Stimulated activated CD8-positive, alpha-beta memory T cell treated with anti-CD3 and anti-CD28 coated beads, Interleukin-12 subunit alpha, Interleukin-12 subunit beta, amount 100 ng/mL, for 24 hours (primary cell): ENCODE measurements around the gene EMILIN2.

Experiments used
- DNase-seq: peaks from one replicate; pipeline ENCODE4 v3.0.0-alpha.2; 2020; ENCODE audit errors: extremely low read depth

The EMILIN2 gene

GRCh38 chr18:2878656-2879330 lies 32.0 kb downstream of the EMILIN2 start:
- DNase-seq = no peak

DNA sequence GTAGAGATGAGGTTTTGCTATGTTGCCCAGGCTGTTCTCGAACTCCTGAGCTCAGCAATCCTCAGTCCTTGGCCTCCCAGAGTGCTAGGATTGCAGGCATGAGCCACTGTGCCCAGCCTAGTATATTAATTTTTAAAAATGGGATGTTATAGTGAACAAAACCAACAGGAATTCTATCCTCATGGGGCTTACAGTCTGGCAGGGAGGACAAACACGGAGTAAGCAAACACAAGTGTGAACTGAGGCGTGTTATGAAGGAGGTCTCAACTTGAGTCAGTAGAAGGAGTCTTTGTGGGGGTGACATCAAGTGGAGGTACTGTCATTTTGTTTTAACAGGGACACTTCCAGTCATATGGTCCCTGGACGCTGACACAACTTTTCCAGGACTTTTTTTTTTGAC lies 33.1 kb downstream of the EMILIN2 start:
- no peak for DNase-seq

DNA sequence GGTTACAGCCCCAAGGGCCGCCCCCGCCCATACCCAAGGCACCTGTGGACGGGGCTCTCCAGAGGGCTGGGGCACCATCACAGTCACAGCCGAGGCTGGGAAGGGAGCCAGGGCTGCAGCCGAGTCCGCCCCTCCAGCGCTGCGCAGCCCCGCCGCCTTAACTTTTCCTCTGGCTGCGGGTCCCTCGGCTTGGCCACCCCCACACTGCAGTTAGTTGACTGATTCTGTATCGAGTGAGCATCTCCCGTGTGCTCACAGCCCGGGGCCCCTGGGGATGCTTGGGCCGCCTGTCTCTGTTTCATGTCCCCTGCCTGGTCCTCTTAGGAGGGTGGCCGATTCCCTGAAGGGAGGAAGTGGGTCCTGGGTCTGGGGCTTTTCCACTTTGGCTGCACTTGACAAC lies 33.7 kb downstream of the EMILIN2 start:
- DNase-seq = no peak

GRCh38 chr18:2881088-2881839 lies 34.5 kb downstream of the EMILIN2 start:
- DNase-seq = no peak

GRCh38 chr18:2881840-2882195 lies 35.0 kb downstream of the EMILIN2 start:
- no peak for DNase-seq

DNA sequence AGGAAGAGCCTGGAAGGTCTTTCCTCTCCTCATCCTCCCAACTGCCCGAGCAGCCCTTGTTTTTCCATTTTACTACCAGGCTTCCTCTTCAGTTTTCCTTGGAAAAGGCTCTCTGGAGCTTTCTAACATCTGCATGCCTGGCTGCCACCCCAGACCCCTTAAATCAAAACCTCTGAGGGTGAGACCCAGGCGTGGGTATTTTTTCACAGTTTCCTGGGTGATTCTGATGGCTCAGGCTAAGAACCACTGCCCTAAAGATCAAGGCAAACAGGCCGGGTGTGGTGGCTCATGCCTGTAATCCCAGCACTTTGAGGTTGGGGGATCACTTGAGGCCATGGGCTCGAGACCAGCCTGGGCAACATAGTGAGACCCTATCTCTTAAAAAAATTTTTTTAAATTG lies 35.4 kb downstream of the EMILIN2 start:
- DNase-seq = no peak

DNA sequence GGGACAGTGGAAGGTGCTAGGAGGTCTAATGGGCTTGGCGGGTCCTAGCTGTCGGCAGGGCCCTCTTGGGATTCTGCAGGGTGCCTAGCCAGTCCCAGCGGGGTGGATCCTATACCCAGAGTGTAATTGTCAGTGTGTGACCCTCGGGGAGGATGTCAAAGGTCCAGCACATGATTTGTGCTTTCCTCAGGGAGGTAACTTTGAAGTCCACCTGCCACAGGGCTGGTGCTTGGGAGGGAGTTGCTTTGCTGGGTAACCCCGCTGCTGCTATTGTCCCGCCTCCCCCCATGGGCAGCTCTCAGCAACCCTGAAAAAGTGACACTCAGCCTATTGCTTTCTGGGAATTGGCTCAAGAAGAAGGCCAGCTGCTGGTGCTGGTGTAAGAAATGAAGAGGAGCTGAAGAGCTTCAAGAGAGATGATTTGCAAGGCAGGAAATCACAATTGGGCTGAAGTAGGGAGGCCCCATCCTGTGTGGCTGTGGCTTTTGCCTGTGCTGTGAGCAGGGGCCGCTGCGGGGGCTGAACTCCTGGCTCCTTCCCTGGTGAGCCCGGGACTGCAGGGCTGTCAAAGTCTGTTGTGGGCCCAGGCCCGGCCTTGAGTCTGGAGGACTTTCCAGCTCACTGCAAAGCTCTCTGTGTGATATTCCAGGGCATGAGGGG lies 36.4 kb downstream of the EMILIN2 start:
- no peak for DNase-seq

DNA sequence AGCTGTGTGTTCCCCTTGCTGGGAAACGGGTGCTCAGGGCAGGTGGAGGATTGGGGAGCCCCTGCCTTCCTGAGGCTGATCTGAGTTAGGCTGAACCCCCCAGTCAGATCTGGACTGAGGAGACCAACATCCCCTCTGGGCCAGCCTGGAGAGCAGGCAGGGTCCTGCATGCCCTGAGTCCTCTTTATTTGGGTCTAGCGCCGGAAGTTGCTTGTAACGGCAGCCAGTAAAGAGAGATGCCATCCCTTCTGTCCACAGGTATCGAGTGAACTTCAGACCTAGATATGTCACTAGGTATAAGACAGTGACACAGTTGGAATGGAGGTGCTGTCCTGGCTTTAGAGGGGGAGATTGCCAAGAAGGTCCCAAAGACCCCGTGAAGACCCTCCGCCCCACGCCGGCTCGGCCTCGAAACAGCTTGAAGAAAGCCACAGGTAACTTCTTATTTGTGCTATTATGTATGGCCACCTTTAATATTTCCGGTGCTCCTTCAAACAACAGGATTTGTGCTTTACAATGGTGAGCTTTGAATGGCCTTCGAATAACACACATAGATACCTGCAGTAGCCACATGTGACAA lies 38.0 kb downstream of the EMILIN2 start:
- no peak for DNase-seq

DNA sequence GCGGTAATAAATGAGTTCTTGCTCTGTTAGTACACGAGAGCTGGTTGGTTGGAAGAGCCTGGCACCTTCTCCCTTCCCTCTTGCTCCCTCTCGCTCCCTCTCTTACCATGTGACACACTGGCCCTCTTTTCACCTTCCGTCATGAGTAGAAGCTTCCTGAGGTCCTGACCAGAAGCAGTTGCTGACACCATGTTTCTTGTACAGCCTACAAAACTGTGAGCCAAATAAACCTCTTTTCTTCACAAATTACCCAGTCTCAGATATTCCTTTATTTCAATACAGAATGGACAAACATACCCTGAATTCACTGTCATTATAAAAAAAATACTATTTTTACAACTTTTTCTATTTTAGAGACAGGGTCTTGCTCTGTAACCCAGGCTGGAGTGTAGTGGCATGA lies 40.7 kb downstream of the EMILIN2 start:
- DNase-seq = no peak

DNA sequence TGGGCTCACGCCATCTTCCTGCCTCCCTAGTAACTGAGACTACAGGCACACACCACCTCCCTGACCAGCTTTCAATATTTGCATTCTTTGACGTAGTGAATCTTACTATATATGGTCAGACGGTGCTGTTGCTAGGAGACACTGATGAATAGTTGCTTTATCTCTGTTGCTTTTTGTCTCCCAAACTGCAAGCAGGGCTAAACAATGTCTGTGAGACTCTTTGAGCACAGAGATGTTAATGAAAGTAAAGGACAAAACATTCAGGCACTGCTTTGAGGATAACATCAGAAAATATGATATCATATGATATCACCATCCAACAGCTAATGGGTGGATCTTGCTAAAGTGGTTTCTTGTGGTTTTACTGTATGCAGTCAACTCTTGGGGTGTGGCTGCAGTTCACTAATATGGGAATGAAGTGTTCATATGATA lies 43.0 kb downstream of the EMILIN2 start:
- no peak for DNase-seq

DNA sequence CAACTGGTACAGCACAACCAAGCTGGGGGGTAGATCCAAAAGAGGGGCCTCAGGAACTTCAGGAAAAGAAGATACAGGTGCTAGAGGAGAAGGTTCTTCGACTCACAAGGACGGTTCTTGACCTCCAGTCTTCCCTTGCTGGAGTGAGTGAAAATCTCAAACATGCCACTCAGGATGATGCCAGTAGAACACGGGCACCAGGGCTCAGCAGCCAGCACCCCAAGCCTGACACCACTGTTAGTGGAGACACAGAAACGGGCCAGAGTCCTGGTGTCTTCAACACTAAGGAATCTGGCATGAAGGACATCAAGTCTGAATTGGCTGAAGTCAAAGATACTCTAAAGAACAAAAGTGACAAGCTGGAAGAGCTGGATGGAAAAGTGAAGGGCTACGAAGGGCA lies 43.8 kb downstream of the EMILIN2 start:
- no peak for DNase-seq

GRCh38 chr18:2891526-2892431 lies 45.0 kb downstream of the EMILIN2 start:
- no peak for DNase-seq

DNA sequence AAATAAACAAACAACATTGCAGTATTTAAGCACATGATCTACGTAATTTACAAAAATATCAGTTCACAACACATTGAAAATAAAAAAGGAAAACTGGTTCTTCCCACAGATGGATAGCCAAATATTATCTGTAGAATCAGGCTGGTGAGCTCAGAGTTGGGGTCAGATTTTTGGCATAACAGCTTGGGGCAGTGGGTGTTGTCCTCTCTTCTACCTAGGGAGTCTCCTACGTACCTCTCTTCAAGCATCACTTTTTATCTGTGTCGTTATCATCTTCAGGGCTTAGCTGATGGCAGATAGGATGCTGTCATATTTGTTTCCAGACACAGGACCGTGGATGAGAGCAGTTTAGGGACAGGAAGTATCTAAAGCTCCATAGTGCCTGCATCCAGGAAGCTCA lies 46.2 kb downstream of the EMILIN2 start:
- DNase-seq = no peak

DNA sequence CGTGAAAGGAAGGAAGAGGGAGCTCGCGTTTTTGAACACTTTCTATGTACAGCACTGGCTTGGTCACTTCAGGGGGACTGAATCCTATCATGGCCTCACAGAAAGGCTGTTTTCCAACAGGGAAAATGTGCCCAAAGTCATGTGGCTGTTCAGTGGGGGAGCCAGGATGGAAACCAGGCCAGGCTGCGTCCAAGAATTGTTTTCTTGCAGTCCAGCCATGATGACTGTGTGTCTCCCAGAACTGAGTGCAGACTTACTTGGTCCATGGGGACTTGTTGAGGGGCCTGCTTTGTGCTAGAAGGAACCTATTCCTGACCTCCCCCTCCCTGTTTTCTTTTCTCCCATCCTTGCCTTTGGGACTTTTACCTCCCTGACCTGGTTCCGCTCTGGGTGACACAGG lies 46.9 kb downstream of the EMILIN2 start:
- no peak for DNase-seq

DNA sequence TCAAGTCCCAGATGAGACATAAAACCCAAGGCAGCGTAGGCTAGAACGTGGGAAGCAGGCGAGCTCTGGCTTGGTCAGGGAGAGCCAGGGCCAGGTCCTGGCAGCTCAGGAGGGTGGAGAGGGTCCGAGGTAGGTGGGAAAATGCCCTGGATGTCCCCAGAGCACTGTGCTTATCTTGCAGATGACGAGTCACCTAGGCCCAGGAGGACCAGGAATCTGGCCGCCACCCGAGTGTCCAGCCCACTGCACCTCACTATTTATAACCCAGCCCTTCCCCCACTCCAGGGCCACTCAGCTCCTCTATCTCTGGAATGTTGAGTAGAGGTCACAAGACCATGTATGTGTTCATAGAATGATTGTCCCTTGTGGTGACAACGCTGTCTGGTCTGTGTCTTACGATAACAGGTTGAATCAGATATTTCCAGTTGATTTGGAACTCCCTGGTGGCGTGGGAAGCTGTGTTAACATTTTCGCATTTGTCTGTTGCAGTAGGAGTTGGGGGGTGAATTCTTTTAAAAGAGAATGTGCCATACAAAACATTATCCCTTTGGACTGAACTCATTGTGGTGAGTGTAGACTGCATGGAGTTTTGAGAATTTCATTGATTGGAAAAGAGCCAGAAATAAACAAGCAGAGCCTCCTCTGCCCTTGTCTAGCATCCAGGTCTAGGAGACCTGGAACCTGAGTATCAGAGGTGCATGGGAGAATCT lies 47.5 kb downstream of the EMILIN2 start:
- DNase-seq = no peak

DNA sequence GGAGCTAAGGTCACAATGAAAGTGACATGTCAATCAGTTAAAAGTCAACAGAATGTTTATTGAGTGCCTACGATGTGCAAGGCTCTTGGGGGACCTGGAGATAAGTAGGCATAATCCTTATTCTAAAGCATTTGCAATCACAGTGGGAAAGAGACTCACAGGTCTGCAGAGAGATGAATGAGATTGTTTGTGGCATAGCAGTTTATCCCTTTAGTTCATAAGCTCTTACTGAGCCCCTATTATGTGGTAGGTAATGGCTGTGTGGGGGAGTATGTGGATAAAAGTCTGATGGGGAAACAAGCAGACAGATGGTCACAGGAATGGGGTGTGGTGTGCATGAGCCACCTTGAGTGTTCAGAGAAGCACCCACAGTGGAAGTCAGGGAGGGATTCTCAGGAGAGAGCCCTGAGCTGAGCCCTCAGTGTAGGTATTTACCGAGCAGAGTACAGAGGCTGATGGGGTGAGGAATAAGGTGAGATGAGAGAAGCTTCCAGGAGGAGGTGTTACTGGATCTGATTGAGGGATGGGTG lies 48.1 kb downstream of the EMILIN2 start:
- no peak for DNase-seq

DNA sequence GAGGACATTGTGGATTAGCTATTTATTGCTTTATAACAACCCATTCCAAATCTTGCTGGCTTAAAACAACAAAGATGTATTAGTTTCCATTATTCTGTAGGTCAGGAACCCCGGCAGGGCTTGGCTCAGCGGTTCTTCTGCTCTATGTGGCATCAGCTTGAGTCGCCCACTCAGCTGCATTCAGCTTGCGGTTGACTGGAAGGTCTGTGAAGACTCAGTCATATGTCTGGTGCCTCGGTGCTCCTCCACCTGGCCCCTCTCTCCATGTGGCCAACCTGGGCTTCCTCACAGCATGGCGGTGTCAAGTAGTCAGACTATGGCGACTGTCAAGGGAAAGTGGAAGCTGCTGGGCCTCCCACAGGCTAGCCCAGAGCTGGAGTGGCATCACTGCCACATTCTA lies 48.6 kb downstream of the EMILIN2 start:
- no peak for DNase-seq

- DNase-seq = no peak
Observed at GRCh38 chr18:2896990-2897389, 50.2 kb downstream of the EMILIN2 start.

DNA sequence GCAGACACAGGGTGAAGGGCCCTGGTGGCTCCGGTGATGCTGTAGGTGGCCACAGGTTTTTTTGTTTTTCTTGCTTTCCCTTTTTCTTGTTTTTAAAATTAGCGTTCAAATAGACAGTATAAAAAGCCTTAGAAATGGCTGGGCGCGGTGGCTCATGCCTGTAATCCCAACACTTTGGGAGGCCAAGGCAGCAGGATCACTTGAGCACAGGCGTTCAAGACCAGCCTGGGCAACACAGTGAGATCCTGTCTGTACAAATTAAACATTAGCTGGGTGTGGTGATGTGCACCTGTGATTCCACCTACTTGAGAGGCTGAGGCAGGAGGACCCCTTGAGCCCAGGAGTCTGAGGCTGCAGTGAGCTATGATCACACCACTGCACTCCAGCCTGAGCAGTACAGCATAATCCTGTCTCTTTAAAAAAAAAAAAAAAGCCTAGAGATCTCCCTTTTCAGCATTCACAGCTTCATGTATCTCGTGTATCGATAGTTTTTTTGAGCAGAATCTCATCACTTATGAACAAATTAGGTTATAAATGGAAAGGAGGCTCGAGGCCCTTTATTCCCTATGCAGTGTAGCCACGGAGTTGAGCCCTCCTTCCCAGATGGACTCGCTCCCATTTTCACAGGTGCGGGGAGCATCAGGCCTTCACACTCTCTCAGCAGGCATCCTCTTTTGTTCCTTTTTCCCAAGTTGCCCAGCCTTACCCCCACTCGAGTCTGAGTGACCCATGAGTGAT lies 50.8 kb downstream of the EMILIN2 start:
- DNase-seq = no peak

DNA sequence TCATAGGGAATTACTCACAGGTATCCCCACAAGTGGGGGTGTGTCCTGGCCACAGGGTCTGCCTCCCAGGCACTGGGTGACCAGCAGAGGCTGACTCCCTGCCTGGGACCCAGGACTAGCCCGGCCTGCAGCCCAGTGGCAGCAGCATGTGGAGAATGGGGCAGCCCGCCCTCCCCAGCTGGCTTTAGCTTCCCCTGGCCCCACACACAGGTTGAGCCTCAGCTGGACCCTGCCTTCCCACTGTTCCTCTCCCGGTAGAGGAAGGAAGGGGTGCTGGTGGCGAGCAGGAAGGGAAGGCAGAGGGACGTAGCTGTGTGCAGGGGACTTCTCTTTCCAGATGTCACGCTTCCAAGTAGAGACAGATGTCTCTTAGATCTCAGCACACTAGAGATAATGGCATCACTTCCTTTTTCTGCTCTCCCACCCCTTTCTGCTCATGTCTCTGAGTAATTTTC lies 51.4 kb downstream of the EMILIN2 start:
- DNase-seq = no peak
